HL-60 (cell line): ENCODE measurements around the gene PCBD2. TPM values are rescaled to one million over a fixed set of nuclear protein-coding genes. Genes with fewer than 3 reads are reported as not detected.

Experiments
- DNase-seq, 2 experiments: peaks; one replicate each; pipeline ENCODE4 v3.0.0-alpha.2; 2010 to 2020; ENCODE audit warnings: low read depth in 1 of 2, low spot score in 1 of 2
- H3K27ac ChIP-seq: fragments of 250-450 bp; sonication (Bioruptor Pico); replicated peaks from 2 replicates; pipeline ENCODE4 v1.5.1; 2020; ENCODE audit warnings: mild to moderate bottlenecking, moderate library complexity
- H3K27me3 ChIP-seq: fragments of 250-450 bp; sonication (Bioruptor Pico); 2 replicates; pipeline ENCODE4 v1.5.1; 2021; ENCODE audit warnings: mild to moderate bottlenecking, moderate library complexity; ENCODE audit not compliant: insufficient read depth, poor library complexity, severe bottlenecking
- H3K4me3 ChIP-seq: replicated peaks from 2 replicates; pipeline ENCODE4 v1.5.1; 2011; ENCODE audit warnings: mild to moderate bottlenecking, control low read depth, low read length; ENCODE audit not compliant: insufficient read depth
- GABPA ChIP-seq: IDR thresholded peaks from 2 replicates; pipeline ENCODE4 v1.6.1; 2012; ENCODE audit warnings: low read depth
- POLR2AphosphoS5 ChIP-seq: IDR thresholded peaks from 2 replicates; pipeline ENCODE4 v1.6.1; 2012; ENCODE audit warnings: low read depth
- SPI1 ChIP-seq: IDR thresholded peaks from 2 replicates; pipeline ENCODE4 v1.6.1; 2012; ENCODE audit warnings: low read depth, mild to moderate bottlenecking, borderline replicate concordance
- microRNA-seq: library from miRNA; unstranded; fragments of <30 nt; microRNA quantifications from one replicate; pipeline ENCODE4, GENCODE V29; 2018
- TF ChIP-seq, protein P1 (sequence below): IDR thresholded peaks from 2 replicates; pipeline ENCODE4 v1.6.1; 2012; ENCODE audit warnings: low read depth; ENCODE audit not compliant: insufficient replicate concordance
- TF ChIP-seq, protein P2 (sequence below): IDR thresholded peaks from one replicate; pipeline ENCODE4 v1.5.1; 2011; ENCODE audit warnings: low read length, control low read depth, inconsistent platforms; ENCODE audit not compliant: insufficient read depth

PCBD2 gene

DNA sequence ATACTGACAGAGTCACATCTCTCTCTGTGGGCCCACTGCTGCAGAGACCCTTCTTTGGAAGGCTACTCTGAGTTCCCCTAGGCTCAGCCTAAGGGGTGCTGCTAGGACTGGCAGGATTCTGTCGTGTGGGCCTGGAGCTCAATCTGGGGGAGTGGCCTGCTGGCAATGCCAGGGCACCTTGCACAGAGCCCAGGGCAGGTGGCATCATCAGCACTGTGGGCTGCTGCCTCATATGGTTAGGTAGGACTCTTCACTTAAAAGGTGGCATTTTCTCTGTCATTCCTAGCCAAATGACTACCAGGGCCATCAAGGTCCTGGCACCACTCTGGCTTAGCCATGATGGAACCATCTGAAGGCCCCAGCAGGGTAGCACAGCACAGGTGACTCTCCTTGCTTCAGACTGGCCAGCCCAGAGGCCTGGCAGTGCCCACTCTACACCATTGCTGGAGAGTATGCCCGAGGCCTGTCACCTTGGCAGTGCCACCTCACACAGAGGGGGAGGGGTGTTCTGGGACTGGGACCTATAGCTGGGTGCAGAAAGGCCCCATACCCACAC is 107.2 kb downstream of the PCBD2 start:
- H3K27ac ChIP-seq, result no peak overlapping the region
- H3K27me3 ChIP-seq, result no peaks in the 10 kb centered on the region
- TF ChIP-seq SPI1, result no peak
- TF ChIP-seq, protein P1, sequence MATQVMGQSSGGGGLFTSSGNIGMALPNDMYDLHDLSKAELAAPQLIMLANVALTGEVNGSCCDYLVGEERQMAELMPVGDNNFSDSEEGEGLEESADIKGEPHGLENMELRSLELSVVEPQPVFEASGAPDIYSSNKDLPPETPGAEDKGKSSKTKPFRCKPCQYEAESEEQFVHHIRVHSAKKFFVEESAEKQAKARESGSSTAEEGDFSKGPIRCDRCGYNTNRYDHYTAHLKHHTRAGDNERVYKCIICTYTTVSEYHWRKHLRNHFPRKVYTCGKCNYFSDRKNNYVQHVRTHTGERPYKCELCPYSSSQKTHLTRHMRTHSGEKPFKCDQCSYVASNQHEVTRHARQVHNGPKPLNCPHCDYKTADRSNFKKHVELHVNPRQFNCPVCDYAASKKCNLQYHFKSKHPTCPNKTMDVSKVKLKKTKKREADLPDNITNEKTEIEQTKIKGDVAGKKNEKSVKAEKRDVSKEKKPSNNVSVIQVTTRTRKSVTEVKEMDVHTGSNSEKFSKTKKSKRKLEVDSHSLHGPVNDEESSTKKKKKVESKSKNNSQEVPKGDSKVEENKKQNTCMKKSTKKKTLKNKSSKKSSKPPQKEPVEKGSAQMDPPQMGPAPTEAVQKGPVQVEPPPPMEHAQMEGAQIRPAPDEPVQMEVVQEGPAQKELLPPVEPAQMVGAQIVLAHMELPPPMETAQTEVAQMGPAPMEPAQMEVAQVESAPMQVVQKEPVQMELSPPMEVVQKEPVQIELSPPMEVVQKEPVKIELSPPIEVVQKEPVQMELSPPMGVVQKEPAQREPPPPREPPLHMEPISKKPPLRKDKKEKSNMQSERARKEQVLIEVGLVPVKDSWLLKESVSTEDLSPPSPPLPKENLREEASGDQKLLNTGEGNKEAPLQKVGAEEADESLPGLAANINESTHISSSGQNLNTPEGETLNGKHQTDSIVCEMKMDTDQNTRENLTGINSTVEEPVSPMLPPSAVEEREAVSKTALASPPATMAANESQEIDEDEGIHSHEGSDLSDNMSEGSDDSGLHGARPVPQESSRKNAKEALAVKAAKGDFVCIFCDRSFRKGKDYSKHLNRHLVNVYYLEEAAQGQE, result no peak
- TF ChIP-seq, protein P2, sequence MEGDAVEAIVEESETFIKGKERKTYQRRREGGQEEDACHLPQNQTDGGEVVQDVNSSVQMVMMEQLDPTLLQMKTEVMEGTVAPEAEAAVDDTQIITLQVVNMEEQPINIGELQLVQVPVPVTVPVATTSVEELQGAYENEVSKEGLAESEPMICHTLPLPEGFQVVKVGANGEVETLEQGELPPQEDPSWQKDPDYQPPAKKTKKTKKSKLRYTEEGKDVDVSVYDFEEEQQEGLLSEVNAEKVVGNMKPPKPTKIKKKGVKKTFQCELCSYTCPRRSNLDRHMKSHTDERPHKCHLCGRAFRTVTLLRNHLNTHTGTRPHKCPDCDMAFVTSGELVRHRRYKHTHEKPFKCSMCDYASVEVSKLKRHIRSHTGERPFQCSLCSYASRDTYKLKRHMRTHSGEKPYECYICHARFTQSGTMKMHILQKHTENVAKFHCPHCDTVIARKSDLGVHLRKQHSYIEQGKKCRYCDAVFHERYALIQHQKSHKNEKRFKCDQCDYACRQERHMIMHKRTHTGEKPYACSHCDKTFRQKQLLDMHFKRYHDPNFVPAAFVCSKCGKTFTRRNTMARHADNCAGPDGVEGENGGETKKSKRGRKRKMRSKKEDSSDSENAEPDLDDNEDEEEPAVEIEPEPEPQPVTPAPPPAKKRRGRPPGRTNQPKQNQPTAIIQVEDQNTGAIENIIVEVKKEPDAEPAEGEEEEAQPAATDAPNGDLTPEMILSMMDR, result no peak
- TF ChIP-seq POLR2AphosphoS5, result no peak
- no peak for TF ChIP-seq GABPA
- H3K4me3 ChIP-seq, result no peak overlapping the region
- DNase-seq, result no peak

Small RNA genes lying within 50 kb of the gene (microRNA-seq; reads per million reads assigned to microRNA genes)
- gene MIR4461, result not detected
